OCI-LY3 (cell line): ENCODE data around the gene TBC1D8.

ENCODE experiments used
- EZH2phosphoT487 ChIP-seq: fragments of 200-600 bp; shearing (Covaris generic); IDR thresholded peaks from 2 replicates; pipeline ENCODE4 v1.6.1; 2018; ENCODE audit warnings: antibody characterized with exemption, mixed run types, low read depth
- TF ChIP-seq, protein P1 (sequence below): fragments of 200-600, 300-600 bp; sonication (generic); IDR thresholded peaks from 2 replicates; pipeline ENCODE4 v1.5.1; 2014; ENCODE audit warnings: antibody characterized with exemption, low read length, low read depth

- TF ChIP-seq, protein P1, sequence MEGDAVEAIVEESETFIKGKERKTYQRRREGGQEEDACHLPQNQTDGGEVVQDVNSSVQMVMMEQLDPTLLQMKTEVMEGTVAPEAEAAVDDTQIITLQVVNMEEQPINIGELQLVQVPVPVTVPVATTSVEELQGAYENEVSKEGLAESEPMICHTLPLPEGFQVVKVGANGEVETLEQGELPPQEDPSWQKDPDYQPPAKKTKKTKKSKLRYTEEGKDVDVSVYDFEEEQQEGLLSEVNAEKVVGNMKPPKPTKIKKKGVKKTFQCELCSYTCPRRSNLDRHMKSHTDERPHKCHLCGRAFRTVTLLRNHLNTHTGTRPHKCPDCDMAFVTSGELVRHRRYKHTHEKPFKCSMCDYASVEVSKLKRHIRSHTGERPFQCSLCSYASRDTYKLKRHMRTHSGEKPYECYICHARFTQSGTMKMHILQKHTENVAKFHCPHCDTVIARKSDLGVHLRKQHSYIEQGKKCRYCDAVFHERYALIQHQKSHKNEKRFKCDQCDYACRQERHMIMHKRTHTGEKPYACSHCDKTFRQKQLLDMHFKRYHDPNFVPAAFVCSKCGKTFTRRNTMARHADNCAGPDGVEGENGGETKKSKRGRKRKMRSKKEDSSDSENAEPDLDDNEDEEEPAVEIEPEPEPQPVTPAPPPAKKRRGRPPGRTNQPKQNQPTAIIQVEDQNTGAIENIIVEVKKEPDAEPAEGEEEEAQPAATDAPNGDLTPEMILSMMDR, result no peak
- no peak for TF ChIP-seq EZH2phosphoT487
Measured at GRCh38 chr2:100999995-101000394, 151.2 kb downstream of the TBC1D8 start.
